Measurements from ENCODE around the gene ILF2.

- no peak for TF ChIP-seq CTCF (IDR thresholded peaks at IDR 0.05)
- TF ChIP-seq EZH2 (IDR thresholded peaks at IDR 0.05; ENCODE audit: borderline replicate concordance, insufficient read depth, low read depth, low read length, poor library complexity, severe bottlenecking) = no peak
These were observed 27.0 kb downstream of the ILF2 start for GRCh38 chr1:153643816-153644215.

Data from B cell (primary cell).